ENCODE results near the gene ZNF445. TPM values are rescaled to one million over a fixed set of nuclear protein-coding genes. Genes with fewer than 3 reads are reported as not detected.

The ZNF445 gene
- total and polyA plus RNA-seq, 2 donors (not counting 3 experiments of a cell fraction or from before 2014, with no cell fraction given) = 2.3 to 17.8 TPM

DNA sequence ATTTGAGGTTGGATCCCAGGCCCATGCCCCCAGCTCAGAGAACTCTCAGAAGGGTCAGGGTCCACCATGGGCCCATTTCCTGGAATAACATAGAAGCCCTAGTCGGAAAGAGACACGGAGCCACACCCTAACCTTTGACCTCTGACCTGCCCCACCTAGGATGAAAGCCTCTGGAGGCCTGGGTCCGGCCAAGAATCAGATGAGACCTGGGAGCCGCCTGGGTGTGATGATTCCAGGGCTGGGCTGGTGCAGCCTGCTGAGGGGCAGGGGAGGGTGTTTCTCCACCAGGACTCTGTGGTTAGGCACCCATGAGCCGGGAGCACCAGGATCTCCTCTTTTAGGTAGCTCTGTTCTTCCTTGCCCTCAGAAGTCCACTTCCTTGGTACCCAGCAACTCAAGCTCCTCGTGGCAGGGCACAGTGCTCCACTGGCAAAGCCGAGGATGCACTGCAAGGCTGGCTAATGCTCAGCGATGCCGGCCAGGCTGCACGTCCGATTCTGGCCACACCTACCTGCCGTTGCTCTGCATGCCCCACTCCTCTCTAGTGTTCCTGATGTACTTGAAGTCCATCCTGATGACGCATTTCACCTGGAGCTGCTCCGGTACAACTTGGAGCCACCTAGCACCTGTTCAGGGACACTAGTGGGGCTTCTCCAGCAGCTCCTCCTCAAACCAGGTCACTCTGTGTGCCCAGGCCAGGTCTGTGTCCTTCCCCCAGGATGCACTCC, 57.4 kb downstream of the ZNF445 start:
- no peak overlapping the region for H3K27ac ChIP-seq (ENCODE audit: insufficient read depth, low read depth, low read length)
- CTCF ChIA-PET = no interaction called here
- FAIRE-seq (no peak), DNase-seq (ENCODE audit: low read depth, low spot score) (no peak)
- no peaks in the 10 kb centered on the region for H3K36me3 ChIP-seq (ENCODE audit: control insufficient read depth in 2 of 2, extremely low read depth in 1 of 2, insufficient read depth in 2 of 2, low read length in 2 of 2)
- no peak overlapping the region for H3K9ac ChIP-seq (replicated peaks; ENCODE audit: extremely low read depth, insufficient read depth, low read length)
- BruUV-seq (replicated peaks) = no TSS peak
- no peaks in the 10 kb centered on the region for H3K9me3 ChIP-seq (replicated peaks; ENCODE audit: control insufficient read depth, insufficient read depth, low read length)
- no peaks in the 10 kb centered on the region for H3K4me1 ChIP-seq (ENCODE audit: control insufficient read depth, extremely low read depth, insufficient read depth, low read length)
- intact Hi-C loops (cut with micrococcal nuclease) = no loop called here
- no peaks in the 10 kb centered on the region for H3K9me1 ChIP-seq (replicated peaks; ENCODE audit: control insufficient read depth, extremely low read depth, insufficient read depth, low read length)
- no peak overlapping the region for H3K4me3 ChIP-seq (replicated peaks in 1 of 3; ENCODE audit: insufficient read depth in 1 of 3, low read depth in 1 of 3, low read length in 3 of 3)
- no peak overlapping the region for H3K4me2 ChIP-seq (ENCODE audit: insufficient read depth, low read length)
- H3K27me3 ChIP-seq (ENCODE audit: control insufficient read depth in 2 of 2, insufficient read depth in 2 of 2, low read length in 2 of 2) = no peaks in the 10 kb centered on the region
- H4K20me1 ChIP-seq (replicated peaks; ENCODE audit: control insufficient read depth, extremely low read depth, insufficient read depth, low read length) = no peaks in the 10 kb centered on the region
- H2AFZ ChIP-seq (ENCODE audit: low read depth, low read length) = no peak overlapping the region
- POLR2A ChIA-PET = no interaction called here
- dilution Hi-C loops (cut with MboI; ENCODE audit: extremely low pct_ligation_motif_present, low sequenced_read_pairs) = no loop called here
- TF ChIP-seq, protein P1, sequence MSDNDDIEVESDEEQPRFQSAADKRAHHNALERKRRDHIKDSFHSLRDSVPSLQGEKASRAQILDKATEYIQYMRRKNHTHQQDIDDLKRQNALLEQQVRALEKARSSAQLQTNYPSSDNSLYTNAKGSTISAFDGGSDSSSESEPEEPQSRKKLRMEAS (IDR thresholded peaks at IDR 0.05; ENCODE audit: insufficient read depth, insufficient read length) = no peak
- TF ChIP-seq FOS (IDR thresholded peaks at IDR 0.05; ENCODE audit: borderline replicate concordance, insufficient read depth, low read length) (no peak), GATA2 (IDR thresholded peaks at IDR 0.05; ENCODE audit: insufficient read depth, insufficient read length, low read depth, low read length) (no peak), POLR2A (IDR thresholded peaks at IDR 0.05; ENCODE audit: low read depth, low read length) (no peak), MYC (IDR thresholded peaks at IDR 0.05; ENCODE audit: low read depth, low read length) (no peak), POLR2AphosphoS5 (IDR thresholded peaks at IDR 0.05; ENCODE audit: insufficient read depth, low read depth, low read length) (no peak), JUN (IDR thresholded peaks at IDR 0.05; ENCODE audit: borderline replicate concordance, insufficient read depth, insufficient read length, low read depth) (no peak), EZH2 (IDR thresholded peaks at IDR 0.05; ENCODE audit: borderline replicate concordance, low read depth, low read length, severe bottlenecking) (no peak)
- TF ChIP-seq, protein P2, sequence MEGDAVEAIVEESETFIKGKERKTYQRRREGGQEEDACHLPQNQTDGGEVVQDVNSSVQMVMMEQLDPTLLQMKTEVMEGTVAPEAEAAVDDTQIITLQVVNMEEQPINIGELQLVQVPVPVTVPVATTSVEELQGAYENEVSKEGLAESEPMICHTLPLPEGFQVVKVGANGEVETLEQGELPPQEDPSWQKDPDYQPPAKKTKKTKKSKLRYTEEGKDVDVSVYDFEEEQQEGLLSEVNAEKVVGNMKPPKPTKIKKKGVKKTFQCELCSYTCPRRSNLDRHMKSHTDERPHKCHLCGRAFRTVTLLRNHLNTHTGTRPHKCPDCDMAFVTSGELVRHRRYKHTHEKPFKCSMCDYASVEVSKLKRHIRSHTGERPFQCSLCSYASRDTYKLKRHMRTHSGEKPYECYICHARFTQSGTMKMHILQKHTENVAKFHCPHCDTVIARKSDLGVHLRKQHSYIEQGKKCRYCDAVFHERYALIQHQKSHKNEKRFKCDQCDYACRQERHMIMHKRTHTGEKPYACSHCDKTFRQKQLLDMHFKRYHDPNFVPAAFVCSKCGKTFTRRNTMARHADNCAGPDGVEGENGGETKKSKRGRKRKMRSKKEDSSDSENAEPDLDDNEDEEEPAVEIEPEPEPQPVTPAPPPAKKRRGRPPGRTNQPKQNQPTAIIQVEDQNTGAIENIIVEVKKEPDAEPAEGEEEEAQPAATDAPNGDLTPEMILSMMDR (IDR thresholded peaks at IDR 0.05; ENCODE audit: extremely low read depth in 1 of 2, insufficient read depth in 1 of 2, low read depth in 1 of 2, low read length in 2 of 2) = no peak
- no peaks in the 10 kb centered on the region for H3K79me2 ChIP-seq (ENCODE audit: control insufficient read depth, insufficient read depth, low read length)

Measured in endothelial cell of umbilical vein (primary cell).